SIG-M5 treated with dmso at 0.1 percent for 504 hours (cell line): ENCODE data around the gene PCID2.
A peak's percentile ranks its signal among the peaks of the same experiment; 100 is the strongest.
"Not testable (repeated sequence)": the region's sequence is repeated elsewhere in the genome, so short reads cannot be mapped to it uniquely, and the experiment has no call there.

Source experiments
- DNase-seq: peaks from one replicate; lab custom pipeline; 2025; ENCODE audit not compliant: unreplicated experiment; lab: John Stamatoyannopoulos, UW

PCID2 gene

DNA sequence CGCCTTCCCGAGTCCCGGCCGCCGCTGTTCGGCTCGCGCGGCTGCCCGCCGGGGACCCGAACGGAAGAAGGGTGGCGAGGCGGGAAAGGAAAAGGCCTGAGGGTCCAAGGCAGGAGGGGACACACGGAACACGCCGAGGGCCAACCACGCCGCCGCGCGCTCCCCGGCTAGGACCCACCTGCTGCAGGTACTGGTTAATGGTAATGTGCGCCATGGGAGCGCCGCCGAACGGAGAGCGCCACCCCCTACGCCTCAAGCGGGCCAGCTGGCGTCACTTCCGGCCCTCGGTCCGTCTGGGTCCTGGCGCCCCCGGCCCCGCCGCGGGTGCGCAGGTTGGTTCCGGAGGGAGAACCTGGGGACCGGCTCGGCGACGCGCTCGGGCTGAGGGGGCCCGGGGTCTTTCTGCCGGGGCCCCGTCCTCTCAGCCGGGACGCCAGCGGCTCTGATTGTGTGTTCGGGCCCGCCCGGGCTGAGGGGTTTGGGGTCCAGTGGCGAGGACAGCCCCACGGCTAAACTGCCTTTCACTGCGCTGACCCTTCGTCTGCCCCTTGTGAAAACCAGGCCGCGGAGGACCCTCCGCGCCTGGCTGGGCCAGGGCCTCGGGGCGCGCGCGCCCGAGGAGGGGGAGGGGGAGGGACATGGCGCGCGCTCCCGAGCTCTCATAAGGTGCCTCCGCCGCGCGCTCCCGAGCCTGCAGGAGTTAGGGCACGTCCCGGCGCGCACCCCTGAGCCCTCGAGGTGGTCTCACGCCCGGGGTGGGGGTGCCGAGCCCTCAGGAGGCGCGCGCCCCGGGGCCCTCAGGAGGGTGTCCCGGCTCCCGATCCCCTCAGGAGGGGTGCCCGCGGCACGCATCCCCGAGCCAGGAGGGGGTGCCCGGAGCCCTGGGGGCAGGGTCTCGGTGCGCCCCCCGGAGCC lies at the start of gene PCID2:
TSS of gene PCID2 (minus strand) at position 249 of the 915 bp plus-strand sequence. CDS start at position 214, 35 bp downstream.
- DNase-seq = peak; percentile 84

GRCh38 chr13:113257908-113258307 lies 49.4 kb upstream of the PCID2 start:
- DNase-seq = not testable (repeated sequence)

GRCh38 chr13:113252516-113253095 lies 44.1 kb upstream of the PCID2 start:
- DNase-seq = no peak

DNA sequence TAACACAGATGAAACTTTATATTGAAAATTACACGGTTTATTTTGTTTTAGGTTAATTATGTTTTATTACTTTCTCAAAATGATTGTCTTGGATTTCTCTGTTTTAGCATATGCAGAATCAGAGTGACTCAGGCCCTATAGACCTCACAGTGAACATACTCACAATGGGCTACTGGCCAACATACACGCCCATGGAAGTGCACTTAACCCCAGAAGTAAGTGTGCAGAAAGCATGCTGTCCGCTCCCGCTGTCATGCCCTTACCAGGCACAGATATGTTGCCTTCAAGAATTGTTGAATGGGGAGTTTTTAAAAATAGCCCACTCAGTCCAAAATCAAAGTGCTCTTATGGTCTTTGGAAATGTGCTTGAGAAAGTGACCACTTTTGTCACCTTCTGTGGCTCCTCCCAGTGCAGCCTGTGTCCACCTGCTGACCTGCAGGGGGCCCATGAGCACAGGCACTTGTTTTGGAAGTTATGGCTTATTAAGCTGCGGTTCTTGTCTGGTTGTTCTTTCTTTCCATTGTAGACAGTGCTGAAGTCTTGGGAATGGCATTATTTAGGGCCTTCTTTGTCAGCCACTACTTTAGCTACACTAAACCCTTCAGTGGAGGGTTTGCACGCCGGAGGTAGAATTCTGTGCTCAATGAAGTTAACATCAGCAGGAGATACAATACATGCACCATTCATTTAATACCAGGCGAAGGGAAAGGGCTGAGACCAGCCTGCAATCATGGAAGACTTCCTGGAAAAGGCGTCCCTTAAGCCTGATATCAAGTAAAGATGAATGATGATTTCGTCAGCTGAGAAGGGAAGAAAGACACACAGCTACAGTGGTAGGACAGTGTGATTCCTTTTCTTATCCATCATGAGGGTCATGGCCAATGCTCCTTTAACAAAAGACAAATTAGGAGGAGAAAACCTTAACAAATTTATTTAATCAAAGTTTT lies 37.7 kb upstream of the PCID2 start:
- DNase-seq = no peak

DNA sequence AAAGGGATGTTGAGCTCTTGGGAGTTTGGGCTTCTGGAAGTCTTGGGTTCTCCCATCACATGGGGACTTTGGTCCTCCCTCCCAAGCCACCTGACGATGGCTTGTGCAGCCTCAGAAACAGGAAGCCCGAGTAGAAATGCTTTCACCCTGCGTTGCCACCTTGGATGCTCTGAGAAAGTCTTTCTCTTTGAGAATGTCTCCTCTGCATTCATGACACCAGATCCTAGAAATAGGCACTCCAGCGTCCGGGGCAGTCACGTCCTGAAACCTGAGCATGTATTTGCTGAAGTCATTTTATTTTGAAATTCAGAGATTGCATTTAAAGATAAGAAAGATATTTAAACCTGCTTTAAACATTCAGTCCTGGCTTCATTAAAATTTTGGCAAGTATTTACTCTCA lies 35.4 kb upstream of the PCID2 start:
- DNase-seq = no peak

- DNase-seq = not testable (repeated sequence)
These were observed 33.2 kb upstream of the PCID2 start for GRCh38 chr13:113241623-113242022.

DNA sequence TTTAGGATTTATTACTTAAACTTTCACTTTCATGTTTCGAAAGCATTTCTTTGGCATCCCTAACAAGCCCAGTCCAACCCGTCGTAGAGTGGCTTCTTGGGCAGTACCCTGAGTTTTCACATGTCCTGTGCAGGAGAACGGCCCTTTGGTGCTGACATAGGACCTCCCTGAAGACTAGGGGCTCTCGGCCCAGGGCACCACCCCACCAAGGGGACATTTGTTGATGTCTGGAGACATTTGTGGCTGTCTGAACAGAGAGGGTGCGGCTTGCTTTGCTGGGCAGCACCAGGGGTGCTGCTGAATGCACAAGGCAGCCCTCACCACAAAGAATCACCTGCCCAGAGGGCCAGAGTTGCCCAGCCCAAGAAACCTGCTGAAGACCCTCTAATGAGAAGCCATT lies 31.5 kb upstream of the PCID2 start:
- no peak for DNase-seq

GRCh38 chr13:113239357-113239756 lies 30.9 kb upstream of the PCID2 start:
- no peak for DNase-seq

GRCh38 chr13:113238536-113238935 lies 30.1 kb upstream of the PCID2 start:
- DNase-seq = no peak

DNA sequence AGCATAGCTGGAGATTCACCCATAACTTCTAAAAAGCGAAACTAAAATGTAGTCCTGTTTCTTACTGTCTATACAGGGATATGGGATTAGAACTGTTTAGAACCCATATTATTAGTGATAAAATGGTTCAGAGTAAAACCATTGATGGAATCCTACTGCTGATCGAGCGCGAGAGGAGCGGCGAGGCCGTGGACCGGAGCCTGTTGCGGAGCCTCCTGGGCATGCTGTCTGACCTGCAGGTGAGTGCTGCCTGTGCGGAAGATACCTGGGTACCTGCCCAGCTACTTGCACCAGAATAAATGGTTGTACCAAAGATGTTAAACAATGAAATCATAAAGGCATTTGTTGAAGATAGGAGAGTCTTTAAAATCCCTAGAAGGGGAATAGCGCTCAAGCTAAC lies 24.6 kb upstream of the PCID2 start:
- no peak for DNase-seq

- DNase-seq = no peak
These were observed 23.9 kb upstream of the PCID2 start for GRCh38 chr13:113232208-113233003.

GRCh38 chr13:113231306-113232207 lies 23.1 kb upstream of the PCID2 start:
- no peak for DNase-seq

- no peak for DNase-seq
These were observed 21.3 kb upstream of the PCID2 start for GRCh38 chr13:113229791-113230190.

DNA sequence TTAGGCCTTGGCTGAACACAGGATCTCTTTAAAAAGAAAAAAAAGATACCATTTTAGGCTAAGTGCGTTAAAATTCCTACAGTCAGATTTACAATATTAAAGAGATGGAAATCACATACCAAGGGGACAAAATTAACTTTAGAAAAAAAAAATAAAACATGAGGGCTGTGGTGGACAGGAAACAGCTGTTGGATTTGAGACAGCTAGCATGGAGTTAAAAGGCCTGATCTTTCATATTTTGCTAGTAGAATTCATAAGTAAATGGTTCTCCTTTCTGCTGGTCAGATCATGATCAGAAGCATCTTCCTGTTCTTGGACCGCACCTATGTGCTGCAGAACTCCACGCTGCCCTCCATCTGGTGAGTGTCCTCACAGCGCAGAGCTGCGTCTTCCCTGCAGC lies 20.7 kb upstream of the PCID2 start:
- DNase-seq = no peak

- no peak for DNase-seq
These were observed 18.5 kb upstream of the PCID2 start for GRCh38 chr13:113226873-113227450.

DNA sequence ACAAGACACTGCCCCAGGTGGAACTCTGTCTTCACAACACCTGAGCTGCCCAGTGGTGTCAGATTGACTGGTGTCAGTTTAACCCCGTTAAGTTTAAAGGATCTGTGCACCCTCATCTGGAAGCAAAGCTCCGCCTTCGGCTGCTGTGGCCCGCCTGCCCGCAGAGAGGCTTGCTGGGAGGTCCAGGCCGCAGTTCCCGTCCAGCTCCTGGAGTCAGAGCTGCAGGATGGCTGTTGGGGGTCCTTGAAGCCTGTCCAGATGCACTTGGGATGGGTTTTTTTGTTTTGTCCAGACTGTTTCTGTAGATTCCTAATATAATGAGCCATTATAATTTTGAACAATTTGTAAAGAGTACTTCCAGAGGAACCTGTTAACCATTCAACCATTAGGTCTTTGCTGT lies 17.0 kb upstream of the PCID2 start:
- DNase-seq = no peak

GRCh38 chr13:113224486-113224885 lies 16.0 kb upstream of the PCID2 start:
- DNase-seq = no peak

GRCh38 chr13:113223070-113223469 lies 14.6 kb upstream of the PCID2 start:
- no peak for DNase-seq

DNA sequence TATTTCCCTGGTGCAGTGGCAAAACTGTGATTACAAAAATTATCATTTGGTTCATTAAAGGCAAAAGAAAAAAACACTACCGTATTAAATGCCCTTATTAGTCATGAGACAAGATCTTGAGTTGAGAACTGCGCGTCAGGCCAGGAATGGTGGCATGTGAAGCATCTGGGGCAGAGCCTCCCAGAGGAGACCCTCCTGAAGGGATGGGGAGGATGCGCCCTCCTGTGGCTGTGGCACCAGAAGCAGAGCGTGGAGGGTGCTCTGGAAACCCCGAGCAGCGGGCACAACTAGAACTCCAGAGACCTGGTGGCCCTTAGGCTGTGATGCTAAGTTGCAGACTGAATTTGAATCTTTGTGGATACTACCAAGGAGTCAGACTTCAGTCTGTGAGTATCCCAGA lies 12.4 kb upstream of the PCID2 start:
- DNase-seq = no peak
